HCT116 (cell line): ENCODE results near the gene KLC4. TPM values are rescaled to one million over a fixed set of nuclear protein-coding genes. Genes with fewer than 3 reads are reported as not detected.

Experiments used
- ATAC-seq: fragments of 200-7000 bp; cut with Tn5 transposase; 2 replicates; pipeline ENCODE4 v1.9.1; 2020; ENCODE audit warnings: mild to moderate bottlenecking, moderate library complexity
- BruUV-seq: library from RNA; stranded (reverse); fragments of 400-500 nt; replicated peaks from 2 replicates; lab custom pipeline; 2021; lab: Mats Ljungman, UMichigan
- CTCF ChIA-PET: fragments of 300-600 bp; sonication (Branson Sonifier 250); formaldehyde crosslinking; loops from one replicate; lab custom pipeline; 2021; ENCODE audit warnings: antibody characterized with exemption; lab: Charles Lee
- POLR2A ChIA-PET: fragments of 300-600, 350-600 bp; sonication (Branson Sonifier 250); formaldehyde crosslinking; loops from one replicate; lab custom pipeline; 2021; ENCODE audit warnings: antibody characterized with exemption; lab: Charles Lee
- RAD21 ChIA-PET, 2 experiments: fragments of 300-600 bp; sonication (Branson Sonifier 250); formaldehyde crosslinking; loops; one replicate each; lab custom pipeline; 2023; ENCODE audit warnings: low total read pairs in 2 of 2; ENCODE audit not compliant: uncharacterized antibody in 2 of 2, unreplicated experiment in 2 of 2, low non-redundant PET in 1 of 2; lab: Charles Lee
- DNase-seq: peaks from one replicate; pipeline ENCODE4 v3.0.0-alpha.2; 2010; ENCODE audit warnings: low read depth, low spot score
- H2AFZ ChIP-seq: fragments of 200-600 bp; shearing (Covaris generic), sonication (generic); 2 replicates; pipeline ENCODE4 v1.6.1; 2017; ENCODE audit warnings: low read depth, mixed run types, mixed read lengths, antibody characterized with exemption, low read length; ENCODE audit not compliant: poor library complexity, severe bottlenecking
- H3K27ac ChIP-seq: 2 replicates; pipeline ENCODE4 v1.5.1; 2012; ENCODE audit warnings: low read depth, low read length
- H3K27me3 ChIP-seq: fragments of 200-600 bp; sonication (generic); 2 replicates; pipeline ENCODE4 v1.6.1; 2016; ENCODE audit warnings: mixed run types, low read length, mixed read lengths; ENCODE audit not compliant: insufficient read depth
- H3K36me3 ChIP-seq, 2 experiments: fragments of 200-500 bp in 1 of 2; fragments of 200-600 bp in 1 of 2; sonication (Bioruptor generic) in 1 of 2; sonication (generic) in 1 of 2; 2 replicates each; pipeline versions ENCODE4 v1.5.1 to v1.6.1; 2014 to 2016; ENCODE audit warnings: low read length in 2 of 2, inconsistent platforms in 1 of 2, mixed read lengths in 1 of 2, mixed run types in 1 of 2; ENCODE audit not compliant: insufficient read depth in 2 of 2, control insufficient read depth in 1 of 2
- H3K4me1 ChIP-seq, 2 experiments: fragments of 200-600 bp in 1 of 2; sonication (generic) in 1 of 2; 2 replicates each; pipeline versions ENCODE4 v1.5.1 to v1.6.1; 2012 to 2017; ENCODE audit warnings: low read length in 2 of 2, inconsistent platforms in 1 of 2, mild to moderate bottlenecking in 1 of 2, mixed read lengths in 1 of 2, mixed run types in 1 of 2, moderate library complexity in 1 of 2; ENCODE audit not compliant: insufficient read depth in 2 of 2, control insufficient read depth in 1 of 2
- H3K4me2 ChIP-seq: fragments of 200-600 bp; sonication (generic); 2 replicates; pipeline ENCODE4 v1.6.1; 2017; ENCODE audit warnings: mixed run types, low read length, mixed read lengths
- H3K4me3 ChIP-seq, 2 experiments: fragments of 200-600 bp in 1 of 2; sonication (generic) in 1 of 2; replicated peaks in 1 of 2; 2 replicates each; pipeline ENCODE4 v1.5.1; 2011 to 2016; ENCODE audit warnings: low read length in 2 of 2, control low read depth in 1 of 2, low read depth in 1 of 2, mild to moderate bottlenecking in 1 of 2, mixed read lengths in 1 of 2, mixed run types in 1 of 2
- H3K79me2 ChIP-seq: fragments of 200-600 bp; sonication (generic); 2 replicates; pipeline ENCODE4 v1.6.1; 2017; ENCODE audit warnings: mild to moderate bottlenecking, mixed run types, low read length, moderate library complexity, mixed read lengths; ENCODE audit not compliant: insufficient read depth
- H3K9ac ChIP-seq: fragments of 200-600 bp; sonication (generic); 2 replicates; pipeline ENCODE4 v1.6.1; 2016; ENCODE audit warnings: low read length, mixed read lengths
- H3K9me2 ChIP-seq: fragments of 200-600 bp; sonication (generic), shearing (Covaris generic); 2 replicates; pipeline ENCODE4 v1.6.1; 2017; ENCODE audit warnings: mixed run types, mild to moderate bottlenecking, moderate library complexity; ENCODE audit not compliant: insufficient read depth
- H3K9me3 ChIP-seq, 2 experiments: fragments of 200-500 bp in 1 of 2; fragments of 200-600 bp in 1 of 2; sonication (Bioruptor generic) in 1 of 2; sonication (generic) in 1 of 2; 2 replicates each; pipeline ENCODE4 v1.6.1; 2014 to 2017; ENCODE audit warnings: low read length in 2 of 2, mixed read lengths in 2 of 2, inconsistent platforms in 1 of 2, low read depth in 1 of 2, mild to moderate bottlenecking in 1 of 2, mixed run types in 1 of 2, moderate library complexity in 1 of 2; ENCODE audit not compliant: control insufficient read depth in 1 of 2, insufficient read depth in 1 of 2
- H4K20me1 ChIP-seq: fragments of 200-600 bp; sonication (generic), shearing (Covaris generic); 2 replicates; pipeline ENCODE4 v1.6.1; 2017; ENCODE audit warnings: mixed run types, mild to moderate bottlenecking, moderate library complexity; ENCODE audit not compliant: insufficient read depth
- ATF3 ChIP-seq: IDR thresholded peaks from 2 replicates; pipeline ENCODE4 v1.6.1; 2012
- EZH2 ChIP-seq: fragments of 200-600 bp; sonication (generic); IDR thresholded peaks from 2 replicates; pipeline ENCODE4 v1.6.1; 2017; ENCODE audit warnings: antibody characterized with exemption, mixed run types
- EZH2phosphoT487 ChIP-seq: fragments of 200-600 bp; IDR thresholded peaks from 2 replicates; pipeline ENCODE4 v1.6.1; 2018; ENCODE audit warnings: antibody characterized with exemption, borderline replicate concordance
- POLR2AphosphoS5 ChIP-seq: IDR thresholded peaks from 2 replicates; pipeline ENCODE4 v1.6.1; 2011; ENCODE audit warnings: mild to moderate bottlenecking, low read depth, low read length, moderate library complexity
- REST ChIP-seq: IDR thresholded peaks from 2 replicates; pipeline ENCODE4 v1.6.1; 2012; ENCODE audit warnings: low read depth
- SRF ChIP-seq: IDR thresholded peaks from 2 replicates; pipeline ENCODE4 v1.6.1; 2012; ENCODE audit warnings: low read depth
- TCF7L2 ChIP-seq: IDR thresholded peaks from 2 replicates; pipeline ENCODE4 v1.7.0; 2011; ENCODE audit warnings: borderline replicate concordance, inconsistent platforms; ENCODE audit not compliant: insufficient read depth, insufficient read length; ENCODE audit errors: extremely low read depth
- YY1 ChIP-seq: IDR thresholded peaks from 2 replicates; pipeline ENCODE4 v1.6.1; 2011; ENCODE audit warnings: low read length, low read depth, moderate library complexity, mild to moderate bottlenecking; ENCODE audit not compliant: insufficient replicate concordance; ENCODE audit errors: extremely low read depth
- ZBTB33 ChIP-seq: IDR thresholded peaks from 2 replicates; pipeline ENCODE4 v1.6.1; 2011; ENCODE audit warnings: mild to moderate bottlenecking, low read length, moderate library complexity; ENCODE audit not compliant: insufficient replicate concordance; ENCODE audit errors: extremely low read depth
- ZFX ChIP-seq: fragments of 450-650 bp; IDR thresholded peaks from 2 replicates; pipeline ENCODE4 v1.6.1; 2017
- ZNF274 ChIP-seq: fragments of 200-500 bp; sonication (Bioruptor generic); IDR thresholded peaks from 2 replicates; pipeline ENCODE4 v1.6.1; 2014; ENCODE audit warnings: mild to moderate bottlenecking, low read depth, low read length, inconsistent platforms
- intact Hi-C: fragments of 100-400 bp; cut with micrococcal nuclease; formaldehyde crosslinking; loops from 2 replicates; pipeline ENCODE4 v1.10.0; 2022
- total RNA-seq: library from RNA; stranded (reverse); gene quantifications from one replicate; pipeline ENCODE4 v1.2.1, GENCODE V29; 2021; ENCODE audit not compliant: unreplicated experiment

Gene KLC4
- total RNA-seq, 1 experiment from 2014 or later, result 16.2 TPM

- ATAC-seq, result peak; percentile 46; the same call in 1 of the 2 replicates
Observed at GRCh38 chr6:43103253-43103876, 43.9 kb downstream of the KLC4 start.

GRCh38 chr6:43105538-43106222, 46.2 kb downstream of the KLC4 start:
- H3K4me1 ChIP-seq, result peaks cover 8 to 13% of the 10 kb centered on the region in 2 experiments; a peak in 2 of 4 replicates
- no peaks in the 10 kb centered on the region for H3K9me3 ChIP-seq
- no peak overlapping the region for H3K4me3 ChIP-seq
- no peak overlapping the region for H2AFZ ChIP-seq
- no peaks in the 10 kb centered on the region for H3K9me2 ChIP-seq
- H3K27me3 ChIP-seq, result no peaks in the 10 kb centered on the region
- BruUV-seq, result no TSS peak
- intact Hi-C loops, result no loop called here
- ChIA-PET CTCF (no interaction called here), POLR2A (interaction anchor here (0.6 kb wide), 1 partner anchor 16 kb away, joined by 4 read pairs; no protein-coding TSS in a partner anchor), RAD21 (no interaction called here)
- no peak for DNase-seq
- H3K9ac ChIP-seq, result no peak overlapping the region
- no peak overlapping the region for H3K27ac ChIP-seq
- ATAC-seq, result no peak
- H3K36me3 ChIP-seq, result no peaks in the 10 kb centered on the region
- H3K4me2 ChIP-seq, result no peak overlapping the region
- H4K20me1 ChIP-seq, result 0 out of 2 replicates have a peak, but pooled peaks cover 8% of the 10 kb centered on the region
- peaks cover 42% of the 10 kb centered on the region for H3K79me2 ChIP-seq
- TF ChIP-seq TCF7L2 (no peak), ATF3 (no peak), POLR2AphosphoS5 (no peak), ZBTB33 (no peak), ZNF274 (no peak), EZH2phosphoT487 (no peak), REST (no peak)

More at GRCh38 chr6:43103253-43103876, 43.9 kb downstream of the KLC4 start:
- BruUV-seq, result no TSS peak
- Histone ChIP-seq H4K20me1 (0 out of 2 replicates have a peak, but pooled peaks cover 8% of the 10 kb centered on the region), H3K4me3 (no peak overlapping the region), H3K4me2 (no peak overlapping the region), H2AFZ (no peak overlapping the region), H3K9me3 (no peaks in the 10 kb centered on the region), H3K4me1 (peaks cover 13 to 20% of the 10 kb centered on the region in 2 experiments; a peak in 3 of 4 replicates), H3K9me2 (no peaks in the 10 kb centered on the region), H3K79me2 (peaks cover 39% of the 10 kb centered on the region), H3K9ac (no peak overlapping the region), H3K27ac (no peak overlapping the region), H3K36me3 (no peaks in the 10 kb centered on the region), H3K27me3 (no peaks in the 10 kb centered on the region)
- POLR2A ChIA-PET, result no interaction called here
- RAD21 ChIA-PET, result no interaction called here
- intact Hi-C loops, result no loop called here
- CTCF ChIA-PET, result no interaction called here
- TF ChIP-seq ZFX, result no peak
- TF ChIP-seq EZH2, result no peak
- no peak for TF ChIP-seq YY1
- no peak for TF ChIP-seq ATF3
- no peak for TF ChIP-seq SRF
- no peak for DNase-seq
